GM19468 (cell line): ENCODE measurements around the gene SKIC8.

Experiments
- ATAC-seq: cut with Tn5 transposase; IDR thresholded peaks from one replicate; pipeline ENCODE4 v1.9.1; 2021; ENCODE audit warnings: mild to moderate bottlenecking, moderate library complexity, moderate number of reproducible peaks; ENCODE audit not compliant: unreplicated experiment; ENCODE audit errors: extremely low read depth

Gene SKIC8

DNA sequence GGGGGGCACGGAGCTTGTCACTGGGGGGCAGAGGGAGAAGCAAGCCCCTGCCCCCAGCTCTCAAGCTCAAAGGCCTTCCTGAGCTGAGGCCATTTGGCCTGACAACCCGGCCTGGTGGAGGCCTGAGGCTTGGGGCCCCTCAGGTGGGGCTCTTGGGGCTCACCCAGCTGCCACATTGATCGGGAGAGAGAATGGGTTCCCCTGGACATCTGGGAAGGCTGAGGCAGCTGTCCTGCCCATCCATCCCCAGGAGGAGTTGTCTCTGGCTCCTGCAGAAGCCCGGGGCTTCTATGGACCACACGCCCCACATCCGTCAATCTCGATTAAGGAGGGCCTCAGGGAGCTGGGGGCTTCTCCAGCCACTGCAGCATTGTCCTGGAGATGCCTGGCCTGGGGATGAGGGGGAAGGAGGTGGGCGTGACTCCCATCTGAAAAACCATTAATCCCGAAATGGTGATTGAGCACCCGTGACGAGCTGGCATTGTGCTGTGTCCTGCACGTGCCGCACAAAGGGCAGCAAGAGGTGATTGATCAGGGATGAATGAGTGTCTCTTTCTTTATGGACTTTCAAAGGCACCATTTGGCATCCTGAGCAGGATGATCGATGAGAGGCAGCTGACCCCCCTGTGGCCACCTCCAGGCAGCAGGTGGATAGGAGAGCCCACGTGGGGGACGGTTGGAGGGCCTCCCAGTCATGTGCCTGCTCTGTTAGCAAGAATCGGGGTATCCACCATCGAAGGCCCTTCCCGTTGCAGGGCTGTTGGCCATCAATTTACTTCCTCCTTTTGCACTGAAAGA, 23.5 kb upstream of the SKIC8 start:
- no peak for ATAC-seq

DNA sequence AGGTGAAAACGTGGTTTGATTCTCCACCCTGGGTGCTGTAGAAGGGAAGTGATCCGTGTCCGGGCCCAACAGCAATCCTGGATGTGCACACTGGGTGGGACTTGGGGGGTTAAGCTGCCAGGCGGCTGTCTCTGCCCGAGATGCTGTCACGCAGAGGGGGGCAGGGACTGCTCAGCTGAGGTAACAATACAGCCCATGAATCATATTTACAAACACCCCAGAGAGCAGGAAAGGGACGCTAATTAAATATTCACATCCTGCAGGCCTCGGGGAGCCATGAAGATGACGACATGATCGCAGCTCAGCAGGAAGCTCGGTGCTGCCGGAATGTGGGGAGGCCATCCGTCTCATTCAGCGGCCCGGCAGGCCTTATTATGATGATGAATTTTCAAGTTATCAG, 22.8 kb upstream of the SKIC8 start:
- no peak for ATAC-seq

DNA sequence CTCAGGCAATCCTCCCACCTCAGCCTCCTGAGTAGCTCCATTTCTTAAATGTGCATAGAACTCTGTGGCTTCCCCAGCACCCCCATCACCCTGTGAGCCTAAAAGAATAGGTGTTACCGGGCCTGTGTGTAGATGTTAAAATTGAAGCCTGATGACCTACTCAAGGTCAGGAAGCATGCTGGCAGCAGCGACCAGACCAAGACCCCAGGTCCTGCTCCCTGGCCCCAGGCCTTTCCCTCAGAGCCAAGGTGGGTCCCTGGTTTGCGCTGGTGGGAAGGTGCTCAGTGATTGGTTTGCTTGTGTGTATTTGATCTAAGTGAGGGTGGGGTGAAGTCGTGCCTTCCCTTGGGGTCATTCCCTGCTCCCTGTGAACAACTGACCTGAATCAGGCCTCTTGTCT, 22.4 kb upstream of the SKIC8 start:
- ATAC-seq = no peak

DNA sequence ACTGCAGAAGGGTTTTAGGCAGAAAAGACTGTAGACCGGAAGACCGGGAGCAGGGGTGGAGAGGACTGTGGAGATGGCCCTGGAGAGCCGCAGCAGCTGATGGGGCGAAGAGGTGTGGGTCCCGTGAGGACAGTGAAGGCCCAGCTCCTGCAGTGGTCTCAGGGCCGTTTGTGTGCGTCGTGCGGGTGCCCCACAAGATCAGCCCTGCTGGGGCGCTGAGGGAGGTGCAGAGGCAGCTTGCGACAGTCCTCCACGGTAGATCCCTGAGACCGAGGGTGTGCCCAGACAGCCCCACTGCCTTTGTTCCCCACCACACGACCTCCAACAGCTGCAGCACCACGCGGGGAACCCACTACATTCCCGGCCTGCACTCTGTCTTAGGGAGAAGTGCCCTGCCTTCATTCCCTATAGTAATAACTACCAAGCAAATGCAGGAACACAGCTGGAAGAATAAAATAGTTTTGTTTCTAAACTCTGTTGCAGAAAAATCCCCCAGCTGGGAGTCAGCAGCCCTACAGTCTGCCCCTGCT, 21.7 kb upstream of the SKIC8 start:
- ATAC-seq = no peak

DNA sequence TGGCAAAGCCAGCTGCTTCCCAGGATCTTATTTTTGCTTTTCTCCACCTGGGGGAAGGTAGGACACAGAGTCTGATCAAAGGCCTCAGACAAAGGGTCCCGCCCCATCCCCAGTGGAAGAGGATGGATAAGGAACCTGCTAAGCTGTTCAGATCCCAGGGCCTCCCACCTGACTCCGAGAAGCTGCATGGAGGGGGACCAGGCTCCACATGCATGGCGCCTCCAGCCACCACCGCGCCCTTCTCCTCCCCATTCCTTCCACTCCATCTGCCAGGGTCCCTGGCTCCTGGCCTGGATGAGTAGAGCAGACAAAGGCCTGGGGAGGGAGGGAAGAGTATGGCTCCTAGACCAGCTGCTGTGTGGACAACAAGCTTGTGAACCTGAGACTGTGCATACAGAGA, 20.8 kb upstream of the SKIC8 start:
- ATAC-seq = no peak

DNA sequence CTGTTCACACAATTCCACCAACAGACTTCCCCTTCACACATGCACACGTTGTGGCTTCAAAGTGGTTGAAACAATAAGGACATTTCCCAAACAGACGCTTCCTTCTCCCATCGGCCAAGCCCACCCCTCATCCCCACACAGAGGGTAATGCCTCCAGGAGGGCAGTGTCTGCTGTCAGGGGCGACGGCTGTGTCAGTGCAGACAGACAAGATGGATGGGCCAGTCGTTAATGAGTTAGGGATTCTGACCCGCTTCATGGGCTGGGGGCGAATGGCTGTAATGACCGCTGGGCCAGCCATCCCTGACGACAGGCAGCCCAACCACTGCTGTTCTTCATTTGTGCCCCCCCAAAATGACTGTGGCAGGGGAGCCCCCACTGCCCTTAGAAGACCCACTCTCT, 20.2 kb upstream of the SKIC8 start:
- no peak for ATAC-seq

DNA sequence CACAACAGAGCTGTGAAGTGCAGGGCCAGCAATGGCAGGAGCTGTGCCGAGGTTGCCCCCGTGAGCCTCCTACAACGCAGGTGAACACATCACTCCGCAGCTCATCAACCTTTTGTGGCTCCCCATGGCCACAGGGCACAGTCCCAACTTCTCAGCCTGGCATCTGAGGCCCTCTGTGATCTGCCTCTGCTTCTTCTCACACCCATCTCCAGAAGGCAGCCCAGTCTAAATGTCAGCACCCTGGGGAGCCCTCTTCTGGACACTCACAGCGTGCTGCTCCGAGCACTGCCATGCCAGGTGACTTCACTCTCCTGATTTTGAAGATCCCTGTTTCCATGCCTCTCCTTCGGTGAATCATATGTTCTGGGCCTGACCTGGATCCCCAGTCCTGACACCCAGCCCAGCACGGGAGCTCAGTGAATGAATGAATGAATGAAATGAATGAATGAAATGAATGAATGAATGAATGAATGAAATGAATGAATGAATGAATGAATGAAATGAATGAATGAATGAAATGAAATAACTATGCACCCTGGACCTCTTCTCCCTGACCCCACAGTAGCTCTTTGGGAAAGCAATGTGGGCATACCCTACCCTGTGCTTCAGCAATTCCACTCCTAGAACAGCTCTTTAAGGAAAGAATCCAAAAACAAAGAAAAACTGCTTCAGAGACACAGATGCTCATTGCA, 17.9 kb upstream of the SKIC8 start:
- no peak for ATAC-seq

DNA sequence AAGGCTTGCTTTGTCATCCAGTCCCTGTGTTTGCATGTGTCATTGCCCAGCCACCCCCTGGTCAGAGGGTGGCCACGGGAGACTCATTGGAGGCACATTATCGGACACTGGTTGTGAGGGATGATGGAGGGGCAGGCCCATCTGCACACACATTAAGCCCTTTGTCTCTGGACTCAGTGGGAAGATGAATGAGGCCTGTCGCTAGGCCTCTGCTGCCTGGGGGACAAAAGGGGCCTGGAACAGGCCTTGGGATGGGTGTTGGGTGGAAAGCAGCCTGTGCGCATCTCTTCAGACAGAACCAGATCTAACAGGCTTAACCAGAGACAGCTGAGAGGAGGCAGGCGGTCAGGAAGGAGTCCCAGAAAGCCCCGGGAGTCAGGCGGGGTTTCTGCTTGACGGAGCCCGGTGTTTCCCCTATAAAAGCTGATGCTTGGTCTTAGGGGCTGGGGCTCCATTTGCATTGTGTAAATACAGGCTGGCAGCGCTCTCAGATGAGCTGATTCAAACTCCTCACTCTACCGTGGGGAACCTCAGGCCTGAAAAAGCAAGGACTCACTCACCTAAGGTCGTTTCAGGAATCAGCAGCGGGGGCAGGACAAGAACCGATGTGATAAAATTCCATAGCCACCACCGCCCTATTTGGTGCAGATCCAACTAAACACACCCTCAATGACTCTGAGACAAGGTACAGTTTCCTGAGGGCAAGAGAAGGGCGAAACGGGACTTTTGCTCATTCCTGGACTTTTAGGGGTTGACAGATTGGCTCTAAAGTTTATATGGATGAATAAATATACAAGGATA, 17.1 kb upstream of the SKIC8 start:
- ATAC-seq = no peak

DNA sequence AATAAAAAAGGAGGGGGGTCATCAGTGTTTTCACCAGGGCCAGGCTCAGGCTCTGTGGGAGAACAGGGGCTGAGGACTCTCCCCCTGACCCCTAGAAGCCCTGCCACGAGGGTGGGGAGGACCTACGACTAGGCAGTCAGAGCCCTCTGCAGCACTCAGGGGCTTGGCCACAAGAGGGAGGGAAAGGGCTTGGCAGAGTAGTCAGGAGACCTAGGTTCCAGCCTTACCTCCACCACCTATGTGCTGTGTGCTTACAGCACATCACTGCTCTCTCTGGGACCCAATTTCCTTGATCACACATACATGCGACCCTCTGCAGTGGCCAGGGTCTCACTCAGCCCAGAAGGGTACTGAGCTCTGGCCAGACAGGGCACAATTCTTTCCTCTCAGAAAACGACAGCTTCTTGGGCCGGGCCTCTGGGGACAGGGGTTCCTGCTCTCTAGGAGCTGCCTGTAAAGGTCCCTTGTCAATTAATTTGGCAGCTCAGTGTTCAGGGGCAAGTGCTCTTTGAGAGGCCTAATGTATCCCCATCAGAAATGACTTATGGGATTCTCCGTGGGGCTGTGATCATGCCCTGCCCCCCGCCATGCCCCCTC, 16.4 kb upstream of the SKIC8 start:
- no peak for ATAC-seq

DNA sequence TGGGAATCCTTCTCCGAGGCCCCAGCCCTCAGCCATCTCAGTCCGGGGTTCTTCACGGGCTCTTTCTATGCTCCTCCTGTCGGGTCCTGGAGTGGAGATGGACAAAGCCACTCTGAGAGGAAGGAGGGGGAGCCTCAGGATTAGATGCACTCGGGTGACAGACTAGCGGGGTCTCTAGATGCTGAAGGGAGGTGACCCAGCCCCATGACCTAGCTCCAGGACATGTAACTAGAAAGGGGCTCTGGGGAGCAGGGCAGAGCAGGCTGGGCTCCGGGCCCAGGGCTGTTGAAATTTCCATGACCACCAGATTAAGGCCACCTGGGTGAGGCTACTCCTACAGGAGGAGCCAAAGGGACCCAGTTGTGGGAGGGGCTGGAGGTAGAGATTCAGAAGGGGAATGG, 14.8 kb upstream of the SKIC8 start:
- no peak for ATAC-seq

DNA sequence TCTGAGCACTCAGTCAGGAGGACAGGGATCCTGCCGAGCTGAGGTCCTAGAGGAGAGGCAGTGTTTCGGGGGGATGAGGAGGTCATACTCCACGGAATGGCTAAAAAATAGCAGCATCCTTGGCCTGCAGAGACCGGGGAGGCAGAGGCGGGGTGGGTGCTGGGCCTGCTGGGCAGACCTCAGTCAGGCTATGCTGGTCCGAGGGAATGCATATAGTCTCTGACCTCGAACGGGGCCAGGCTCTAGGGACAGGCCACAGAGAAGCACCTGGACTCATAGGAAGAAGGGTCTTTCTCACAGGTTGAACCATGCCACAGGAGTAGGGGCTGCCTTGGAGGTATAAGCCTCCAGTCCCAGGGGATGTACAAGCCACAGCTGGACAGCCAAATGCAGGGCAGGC, 14.0 kb upstream of the SKIC8 start:
- ATAC-seq = no peak

DNA sequence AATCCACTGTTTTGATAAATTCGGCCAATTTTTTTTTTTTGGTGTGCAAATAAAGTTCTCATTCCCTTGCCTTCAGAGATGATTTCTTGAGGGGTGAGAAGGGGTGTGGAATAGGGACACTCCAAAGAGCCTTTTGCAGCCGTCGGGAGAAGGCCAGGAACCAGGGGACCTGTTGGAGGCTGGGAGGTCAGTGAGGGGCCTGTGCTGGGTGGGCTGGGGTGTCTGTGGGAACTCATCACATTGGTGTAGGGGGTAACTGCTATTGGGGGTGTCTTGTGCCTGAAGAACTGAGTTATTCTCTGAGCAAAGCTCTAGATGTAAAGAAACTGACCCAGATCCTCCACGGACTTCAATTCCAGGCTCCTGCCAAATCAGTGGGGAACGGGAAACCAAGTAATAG, 13.5 kb upstream of the SKIC8 start:
- ATAC-seq = no peak

DNA sequence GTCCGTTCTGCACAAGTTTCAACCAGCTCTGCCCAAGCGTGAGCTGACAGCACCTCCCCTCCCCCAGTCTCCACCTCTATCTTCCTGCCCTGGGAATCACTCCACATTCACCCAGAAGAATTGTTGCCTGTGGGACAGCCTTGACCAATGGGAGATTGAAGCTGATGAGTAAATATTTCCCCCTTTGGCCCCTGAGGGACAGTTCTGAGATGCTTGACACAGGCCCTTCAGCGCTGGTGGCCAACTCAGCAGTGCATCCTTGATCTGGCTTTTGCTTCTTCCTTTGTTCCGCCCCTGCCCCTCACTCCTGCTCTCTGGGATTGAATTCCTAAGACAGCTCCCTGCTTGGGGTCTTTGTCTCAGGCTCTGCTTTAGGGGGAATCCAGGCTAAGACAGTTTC, 13.1 kb upstream of the SKIC8 start:
- no peak for ATAC-seq

DNA sequence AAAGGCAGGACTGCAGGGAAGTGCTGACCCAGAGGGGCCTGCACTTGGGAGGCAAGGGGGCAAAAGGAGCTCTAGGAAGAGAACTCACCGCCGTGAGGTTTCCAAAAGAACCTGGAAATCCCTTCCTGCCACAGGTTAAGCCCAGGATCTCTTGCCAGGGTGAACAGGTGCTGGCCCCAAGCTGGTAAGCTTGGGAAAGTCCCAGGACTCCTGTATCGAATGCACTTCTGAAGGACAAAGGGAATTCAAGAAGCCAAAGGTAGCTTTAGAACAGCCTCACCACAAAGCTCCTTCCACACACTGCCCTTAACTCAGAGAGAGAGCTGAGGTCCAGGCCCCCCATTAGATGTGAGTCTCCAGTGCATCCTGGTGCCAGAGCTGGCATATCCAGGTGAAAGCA, 11.9 kb upstream of the SKIC8 start:
- no peak for ATAC-seq

DNA sequence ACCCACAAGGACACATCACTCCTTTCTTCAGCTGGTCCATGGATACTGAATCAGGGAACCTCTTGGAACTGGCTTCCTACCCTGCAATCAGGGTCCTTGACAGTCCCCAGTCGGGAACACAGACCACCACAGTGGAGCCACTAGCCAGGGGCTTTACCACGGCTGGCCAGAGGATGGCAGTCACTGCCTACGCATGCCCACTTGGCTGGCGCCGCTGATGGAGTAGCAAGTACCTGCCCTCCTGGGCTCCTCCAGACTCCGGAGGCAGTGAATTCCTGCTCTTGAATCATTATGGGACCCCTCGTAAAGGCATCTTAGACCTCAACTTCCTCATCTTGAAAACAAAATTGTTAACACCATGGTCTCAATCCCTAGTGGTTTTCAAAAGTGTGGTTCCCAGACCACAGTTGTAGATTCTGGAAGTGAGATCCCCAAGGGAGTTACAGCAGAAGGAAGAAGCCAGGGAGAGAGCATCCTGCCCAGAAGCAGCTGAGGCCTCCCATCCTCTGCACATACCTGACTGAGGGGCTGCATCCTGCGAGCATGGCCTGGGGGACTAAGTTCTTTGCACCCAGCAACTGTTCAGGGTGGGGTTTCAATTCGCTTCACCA, 9.1 kb upstream of the SKIC8 start:
- ATAC-seq = no peak

DNA sequence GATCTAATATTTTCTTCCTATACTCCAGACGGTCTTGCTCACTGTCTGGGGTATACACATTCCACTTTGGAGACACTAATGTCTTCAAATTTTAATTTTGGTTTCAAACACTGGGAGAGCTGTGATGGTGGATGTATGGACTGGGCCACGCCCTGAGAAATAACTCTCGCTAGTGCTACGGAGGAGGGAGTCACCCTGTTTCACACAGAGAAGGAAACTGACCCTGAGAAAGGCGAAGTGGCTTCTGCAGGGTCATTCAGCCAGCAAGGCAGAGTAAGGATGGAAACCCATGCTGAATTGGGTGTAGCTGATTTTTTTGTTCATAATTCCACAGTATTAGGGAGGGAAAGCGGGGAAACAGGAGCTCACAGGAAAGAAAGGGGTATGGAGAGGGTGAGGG, 8.6 kb upstream of the SKIC8 start:
- no peak for ATAC-seq

DNA sequence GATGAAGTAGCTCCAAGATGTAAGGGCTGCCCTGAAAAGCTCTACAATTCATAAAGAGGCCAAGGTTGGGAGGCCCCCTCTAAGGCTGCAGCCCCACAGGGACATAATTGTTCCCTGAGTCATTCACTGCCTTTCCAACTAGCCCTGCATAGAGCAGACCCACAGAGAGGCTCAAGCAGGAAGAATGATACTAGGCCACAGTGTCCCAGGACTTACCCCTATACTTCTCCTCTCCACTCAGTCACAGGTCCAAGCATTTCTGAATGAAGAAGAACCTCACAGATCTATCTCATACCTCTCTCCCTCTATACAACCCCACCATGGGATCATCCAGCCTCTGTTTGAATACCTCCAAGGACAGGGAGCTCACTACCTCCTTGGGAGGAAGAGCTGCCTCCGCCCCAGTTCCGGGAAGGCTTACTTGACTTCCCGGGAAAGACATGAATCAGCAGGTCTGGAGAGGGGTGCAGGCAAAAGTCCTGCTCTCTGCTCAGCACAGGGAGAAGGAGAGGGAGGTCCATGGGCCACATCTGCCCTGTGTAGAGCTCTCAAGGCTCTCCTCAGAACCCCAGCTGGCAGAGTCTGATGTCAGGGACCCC, 6.9 kb upstream of the SKIC8 start:
- no peak for ATAC-seq

DNA sequence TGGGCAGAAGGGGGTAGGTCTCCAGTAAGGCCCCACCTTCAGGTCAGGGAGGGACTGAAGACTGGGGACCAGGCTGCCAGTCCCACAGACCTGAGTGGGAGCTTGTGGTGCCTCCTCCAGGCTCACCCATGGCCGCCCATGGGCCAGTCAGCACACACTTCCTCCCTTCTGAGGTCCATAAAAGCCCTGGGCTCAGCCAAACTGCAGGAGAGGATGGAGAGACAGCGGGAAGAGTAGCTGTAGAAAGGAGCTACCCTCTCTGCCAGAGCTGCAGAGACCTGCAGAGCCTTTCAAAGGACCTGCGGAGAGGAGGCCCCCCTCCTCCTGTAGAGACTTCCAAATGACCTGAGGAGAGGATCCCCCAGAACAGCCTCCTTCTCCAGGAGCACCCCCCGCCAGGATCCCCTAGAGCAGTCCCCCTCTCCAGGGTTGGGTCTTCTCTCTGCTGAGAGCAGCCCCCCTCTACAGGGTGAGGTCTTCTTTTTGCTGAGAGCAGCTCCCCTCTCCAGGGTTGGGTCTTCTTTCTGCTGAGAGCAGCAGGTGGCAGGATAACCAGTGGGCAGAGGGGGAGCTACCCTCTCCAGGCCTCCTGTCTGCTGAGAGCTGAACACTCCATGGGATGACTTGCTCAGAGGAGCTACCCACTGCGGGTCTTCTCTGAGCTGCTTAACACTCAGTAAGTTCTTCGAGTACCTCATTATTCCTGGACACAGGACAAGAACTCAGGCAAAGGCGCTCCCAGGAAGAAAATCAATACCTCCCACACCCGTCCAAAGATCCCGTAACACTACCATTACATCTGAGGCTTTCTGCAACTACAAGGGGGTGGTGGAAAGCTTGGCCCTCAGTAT, 5.0 kb upstream of the SKIC8 start:
- no peak for ATAC-seq
